KOPT-K1 (cell line): ENCODE measurements around the gene SCLY.
"Not testable (repeated sequence)": the region's sequence is repeated elsewhere in the genome, so short reads cannot be mapped to it uniquely, and the experiment has no call there.

ENCODE experiments used
- H3K27ac ChIP-seq: fragments of 200-600 bp; sonication (generic); 2 replicates; pipeline ENCODE4 v1.5.1; 2016; ENCODE audit warnings: antibody characterized with exemption, mild to moderate bottlenecking, low read depth, low read length; ENCODE audit not compliant: poor library complexity, severe bottlenecking
- H3K36me3 ChIP-seq: fragments of 200-600 bp; sonication (generic); 2 replicates; pipeline ENCODE4 v1.5.1; 2017; ENCODE audit warnings: antibody characterized with exemption, mild to moderate bottlenecking, low read length, moderate library complexity; ENCODE audit not compliant: insufficient read depth
- H3K9me3 ChIP-seq: fragments of 200-600 bp; sonication (generic); 2 replicates; pipeline ENCODE4 v1.5.1; 2017; ENCODE audit warnings: antibody characterized with exemption, low read length, mild to moderate bottlenecking; ENCODE audit not compliant: insufficient read depth, poor library complexity, severe bottlenecking

The SCLY gene

GRCh38 chr2:238030422-238031155 is 30.2 kb upstream of the SCLY start:
- H3K27ac ChIP-seq, result no peak overlapping the region
- peaks cover 56% of the 10 kb centered on the region for H3K36me3 ChIP-seq
- H3K9me3 ChIP-seq, result no peaks in the 10 kb centered on the region

GRCh38 chr2:238031751-238032150 is 29.1 kb upstream of the SCLY start:
- H3K36me3 ChIP-seq, result peaks cover 65% of the 10 kb centered on the region
- no peaks in the 10 kb centered on the region for H3K9me3 ChIP-seq
- no peak overlapping the region for H3K27ac ChIP-seq

GRCh38 chr2:238032755-238033337 is 28.0 kb upstream of the SCLY start:
- peaks cover 66% of the 10 kb centered on the region for H3K36me3 ChIP-seq
- H3K9me3 ChIP-seq, result no peaks in the 10 kb centered on the region
- peak overlapping the region; percentile 39 for H3K27ac ChIP-seq

- H3K27ac ChIP-seq, H3K9me3 ChIP-seq: not testable (repeated sequence)
- H3K36me3 ChIP-seq, result peaks cover 72% of the 10 kb centered on the region
These were observed 26.8 kb upstream of the SCLY start for GRCh38 chr2:238033991-238034390.

GRCh38 chr2:238038203-238038602 is 22.6 kb upstream of the SCLY start:
- H3K36me3 ChIP-seq, result peaks cover 87% of the 10 kb centered on the region
- no peaks in the 10 kb centered on the region for H3K9me3 ChIP-seq
- no peak overlapping the region for H3K27ac ChIP-seq

- Histone ChIP-seq H3K27ac (no peak overlapping the region), H3K9me3 (no peaks in the 10 kb centered on the region), H3K36me3 (peaks cover 87% of the 10 kb centered on the region)
These were observed 21.6 kb upstream of the SCLY start for GRCh38 chr2:238039151-238039550.

- H3K36me3 ChIP-seq, result peaks cover 89% of the 10 kb centered on the region
- no peaks in the 10 kb centered on the region for H3K9me3 ChIP-seq
- H3K27ac ChIP-seq, result no peak overlapping the region
These were observed 20.8 kb upstream of the SCLY start for GRCh38 chr2:238039985-238040384.

- no peaks in the 10 kb centered on the region for H3K9me3 ChIP-seq
- no peak overlapping the region for H3K27ac ChIP-seq
- H3K36me3 ChIP-seq, result peaks cover 88% of the 10 kb centered on the region
These were observed 19.9 kb upstream of the SCLY start for GRCh38 chr2:238040918-238041317.

- Histone ChIP-seq H3K36me3 (peaks cover 86% of the 10 kb centered on the region), H3K27ac (peak overlapping the region; percentile 27), H3K9me3 (no peaks in the 10 kb centered on the region)
These were observed 18.7 kb upstream of the SCLY start for GRCh38 chr2:238042090-238042489.

GRCh38 chr2:238042849-238043584 is 17.8 kb upstream of the SCLY start:
- peaks cover 77% of the 10 kb centered on the region for H3K36me3 ChIP-seq
- H3K9me3 ChIP-seq, result no peaks in the 10 kb centered on the region
- peak overlapping the region; percentile 27 for H3K27ac ChIP-seq

GRCh38 chr2:238043851-238044250 is 16.9 kb upstream of the SCLY start:
- Histone ChIP-seq H3K36me3 (peaks cover 69% of the 10 kb centered on the region), H3K9me3 (peaks cover 4% of the 10 kb centered on the region), H3K27ac (no peak overlapping the region)

- Histone ChIP-seq H3K9me3 (peaks cover 4% of the 10 kb centered on the region), H3K36me3 (peaks cover 53% of the 10 kb centered on the region), H3K27ac (no peak overlapping the region)
These were observed 15.2 kb upstream of the SCLY start for GRCh38 chr2:238045575-238045974.

GRCh38 chr2:238046725-238047270 is 14.0 kb upstream of the SCLY start:
- H3K27ac ChIP-seq, result no peak overlapping the region
- H3K36me3 ChIP-seq, result peaks cover 41% of the 10 kb centered on the region
- peaks cover 4% of the 10 kb centered on the region for H3K9me3 ChIP-seq

- Histone ChIP-seq H3K36me3 (no peaks in the 10 kb centered on the region), H3K27ac (no peak overlapping the region), H3K9me3 (peaks cover 4% of the 10 kb centered on the region)
These were observed 7.5 kb upstream of the SCLY start for GRCh38 chr2:238053191-238053776.

GRCh38 chr2:238055841-238056240 is 5.0 kb upstream of the SCLY start:
- Histone ChIP-seq H3K27ac (no peak overlapping the region), H3K9me3 (no peaks in the 10 kb centered on the region), H3K36me3 (no peaks in the 10 kb centered on the region)
